NCI-H1092 treated with DMSO at 0.1 percent for 48 hours (cell line): ENCODE results near the gene TCAIM.

Experiments
- DNase-seq: peaks from one replicate; lab custom pipeline; 2025; lab: John Stamatoyannopoulos, UW

The TCAIM gene

GRCh38 chr3:44338010-44338827 lies at the start of gene TCAIM:
TSS of gene TCAIM (plus strand) at chr3:44338766. CDS start at chr3:44354783, 16,017 bp downstream.
- peak; percentile 93 for DNase-seq

DNA sequence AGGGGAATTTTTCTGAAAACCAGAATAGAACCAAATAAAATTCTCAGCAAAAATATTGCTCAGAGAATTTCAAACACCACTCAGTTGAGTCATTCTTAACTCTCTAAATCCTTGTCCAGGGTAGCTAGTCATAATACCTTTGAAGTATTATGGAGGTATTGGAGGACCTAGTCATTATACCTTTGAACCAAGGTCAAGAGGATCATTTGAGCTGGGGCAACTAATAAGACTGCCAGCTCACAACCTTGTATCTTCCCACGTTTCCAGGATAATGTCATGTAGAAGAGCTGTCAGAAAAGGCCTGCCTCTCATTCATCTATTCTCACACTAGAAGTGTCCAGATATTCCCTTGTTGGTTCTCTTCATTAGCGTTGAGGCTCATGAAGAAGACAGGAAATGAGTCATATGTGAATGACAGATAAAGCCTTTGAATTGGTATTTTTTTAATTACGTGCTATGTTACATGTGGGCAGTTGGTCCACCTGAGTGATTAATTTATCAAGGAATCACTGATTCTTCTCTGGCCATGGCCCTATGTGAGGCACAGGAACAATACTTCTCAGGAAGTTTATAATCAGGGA lies 48.6 kb upstream of the TCAIM start:
- no peak for DNase-seq

GRCh38 chr3:44292276-44292675 lies 46.3 kb upstream of the TCAIM start:
- DNase-seq = no peak

DNA sequence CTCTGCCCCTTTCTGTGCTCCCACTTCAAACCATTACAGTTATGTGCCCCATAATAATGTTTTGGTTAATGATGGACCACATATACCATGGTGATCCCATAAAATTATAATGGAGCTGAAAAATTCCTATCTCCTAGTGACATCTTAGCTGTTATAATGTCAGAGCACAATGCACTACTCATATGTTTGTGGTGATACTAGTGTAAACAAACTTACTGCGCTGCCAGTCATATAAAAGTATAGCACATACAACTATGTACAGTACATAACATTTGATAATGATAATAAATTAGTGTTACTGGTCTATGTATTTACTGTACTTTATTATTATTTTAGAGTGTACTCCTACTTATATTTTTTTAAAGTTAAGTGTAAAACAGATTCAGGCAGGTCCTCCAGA lies 45.6 kb upstream of the TCAIM start:
- no peak for DNase-seq

DNA sequence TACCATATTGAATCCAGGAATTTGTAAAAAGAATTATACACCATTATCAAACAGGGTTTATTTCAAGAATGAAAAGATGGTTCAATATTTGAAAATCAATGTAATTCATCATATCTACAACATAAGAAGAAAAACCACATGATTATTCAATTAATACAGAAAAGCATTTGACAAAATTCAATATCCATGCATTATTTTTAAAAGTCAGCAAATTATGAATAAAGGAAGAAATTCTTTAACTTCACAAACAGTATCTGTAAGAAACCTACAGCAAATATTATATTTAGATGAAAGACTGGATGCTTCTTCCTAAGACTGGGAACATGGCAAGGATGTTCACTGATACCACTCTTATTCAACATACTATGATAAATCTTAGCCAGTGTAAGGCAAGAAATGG lies 41.3 kb upstream of the TCAIM start:
- no peak for DNase-seq

DNA sequence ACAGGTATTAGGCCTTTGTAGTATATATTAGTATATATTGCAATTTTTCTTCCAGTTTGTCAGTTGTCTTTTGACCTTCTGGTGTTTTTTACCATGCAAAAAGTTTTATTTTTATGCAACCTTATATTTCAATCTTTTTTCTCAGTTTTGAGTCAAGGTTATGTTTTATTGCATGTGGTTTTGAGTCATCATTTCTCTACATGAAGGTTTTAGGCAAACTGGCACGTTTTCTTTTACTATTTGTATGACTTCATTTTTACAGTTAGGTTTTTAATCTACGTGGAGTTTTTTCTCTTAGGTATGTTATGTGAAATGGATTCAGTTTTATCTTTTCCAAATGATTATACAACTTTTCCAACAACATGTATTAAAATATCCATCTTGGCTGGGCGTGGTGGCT lies 36.8 kb upstream of the TCAIM start:
- no peak for DNase-seq

GRCh38 chr3:44309500-44309899 lies 29.1 kb upstream of the TCAIM start:
- DNase-seq = no peak

DNA sequence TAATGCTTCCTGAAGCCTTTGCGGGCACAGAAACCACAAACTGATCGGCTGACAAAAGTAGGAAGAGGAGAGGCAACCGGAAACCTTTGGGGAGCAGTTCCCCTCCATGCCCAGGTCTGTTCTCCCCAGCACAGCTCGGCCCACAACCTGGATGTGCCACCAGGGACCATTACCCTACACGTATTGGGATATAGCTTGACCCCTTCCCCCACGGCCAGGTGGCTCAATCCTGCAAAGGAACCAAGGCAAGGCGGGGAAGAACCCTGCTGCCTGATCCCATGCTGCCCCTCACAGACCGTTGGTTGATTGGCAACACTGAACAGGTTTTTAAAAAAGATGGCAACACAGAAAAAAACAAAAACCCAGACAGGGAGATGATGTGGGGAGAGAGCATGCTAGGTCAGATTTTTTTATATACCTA lies 19.7 kb upstream of the TCAIM start:
- no peak for DNase-seq

DNA sequence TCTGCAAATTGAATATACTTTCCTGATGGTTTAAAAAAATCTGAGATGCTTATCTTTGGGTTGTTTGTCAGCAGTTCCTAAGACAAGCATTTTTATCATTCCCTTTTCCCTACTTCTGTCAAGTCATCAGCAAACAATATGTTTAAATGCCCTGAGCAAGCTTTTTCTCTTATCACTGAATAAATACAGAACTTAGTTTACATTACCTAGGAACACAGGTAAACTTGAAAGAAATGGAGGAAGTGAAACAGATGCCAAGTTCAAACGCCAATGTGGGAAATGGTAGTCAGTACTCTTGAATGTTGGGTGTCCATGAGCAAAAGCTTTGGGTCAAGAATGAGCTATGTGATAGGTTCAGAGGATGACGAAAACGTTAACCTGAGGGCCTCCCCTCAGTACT lies 17.2 kb upstream of the TCAIM start:
- DNase-seq = no peak

DNA sequence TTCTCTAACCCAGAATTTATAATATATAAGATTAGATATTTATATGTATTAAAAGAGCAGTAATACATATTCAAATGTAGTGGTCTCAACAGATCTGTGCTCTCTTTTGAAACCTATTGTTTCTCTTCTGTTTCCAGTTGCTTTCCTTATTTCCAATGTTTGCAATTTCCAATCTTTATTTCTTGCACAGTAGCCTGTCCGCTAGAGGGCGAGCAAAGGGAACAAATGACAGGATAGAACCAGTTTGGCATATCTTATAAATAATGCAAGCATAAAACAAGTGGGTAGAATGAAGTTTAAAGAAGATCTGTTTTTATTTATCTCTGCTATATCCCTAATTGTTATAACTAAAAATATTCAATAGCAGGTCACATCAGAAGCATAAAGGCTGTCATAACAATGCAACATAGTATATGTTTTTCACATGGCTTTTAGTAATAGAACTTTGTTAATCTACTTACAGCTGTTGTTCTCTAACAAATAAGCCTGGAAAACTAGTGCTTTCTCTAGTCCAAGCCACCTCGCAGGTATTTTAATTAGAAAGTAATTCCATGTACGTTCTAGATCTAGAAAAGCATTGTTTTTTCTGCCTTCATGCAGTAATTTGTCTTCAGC lies 15.1 kb upstream of the TCAIM start:
- peak; percentile 38 for DNase-seq

DNA sequence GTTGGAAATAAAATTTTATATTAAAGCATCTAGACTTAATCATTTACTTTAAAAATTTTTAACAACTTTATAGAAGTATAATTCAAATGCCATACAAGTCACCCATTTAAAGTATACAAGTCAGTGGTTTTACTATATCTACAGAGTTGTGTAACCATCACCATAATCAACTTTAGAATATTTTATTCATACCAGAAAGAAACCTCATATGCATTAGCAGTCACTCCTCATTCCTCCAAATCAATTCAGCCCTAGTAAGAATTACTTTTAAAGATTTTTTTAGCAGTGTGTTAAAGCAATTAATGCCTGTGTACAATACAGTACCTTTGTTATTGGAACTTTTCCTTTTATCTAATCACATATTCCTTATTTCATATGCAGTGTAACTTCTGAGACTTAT lies 14.0 kb upstream of the TCAIM start:
- no peak for DNase-seq

DNA sequence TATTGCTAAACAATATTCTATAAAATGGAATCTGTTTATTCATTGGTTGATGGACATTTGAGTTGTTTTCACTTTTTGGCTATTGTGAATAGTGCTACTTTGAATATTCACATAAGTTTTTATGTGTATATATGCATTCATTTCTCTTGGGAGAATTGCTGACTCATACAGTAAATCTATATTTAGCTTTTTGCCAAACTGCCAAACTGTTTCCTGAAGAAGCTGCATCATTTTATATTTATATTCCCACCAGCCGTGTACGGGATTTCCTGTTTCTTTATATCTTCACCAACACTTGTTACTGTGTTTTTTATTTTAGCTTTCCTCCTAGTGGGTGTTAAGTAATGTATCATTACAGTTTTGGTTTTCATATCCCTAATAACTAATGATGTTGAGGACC lies 12.5 kb upstream of the TCAIM start:
- no peak for DNase-seq

GRCh38 chr3:44326515-44326914 lies 12.1 kb upstream of the TCAIM start:
- DNase-seq = no peak

GRCh38 chr3:44329946-44330345 lies 8.6 kb upstream of the TCAIM start:
- DNase-seq = no peak

DNA sequence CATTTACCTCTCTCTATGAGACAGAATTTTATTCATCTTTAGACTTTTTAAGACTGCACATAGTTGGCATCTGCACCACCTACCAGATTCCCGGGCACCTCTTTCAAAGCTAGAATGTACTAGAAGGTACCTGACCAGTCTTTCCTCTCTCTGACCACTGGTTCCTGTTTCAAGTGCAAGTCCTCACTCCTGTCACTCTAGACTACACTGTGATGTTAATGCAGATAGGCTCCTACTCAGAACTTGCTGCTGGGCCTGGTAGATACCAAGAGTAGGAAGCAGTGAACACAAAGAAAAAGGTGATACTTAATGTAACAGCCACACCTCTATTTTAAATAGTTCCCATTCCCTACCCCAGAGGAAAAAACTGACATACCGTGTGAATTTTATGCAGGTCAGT lies 8.1 kb upstream of the TCAIM start:
- no peak for DNase-seq

GRCh38 chr3:44334326-44334725 lies 4.2 kb upstream of the TCAIM start:
- DNase-seq = no peak

DNA sequence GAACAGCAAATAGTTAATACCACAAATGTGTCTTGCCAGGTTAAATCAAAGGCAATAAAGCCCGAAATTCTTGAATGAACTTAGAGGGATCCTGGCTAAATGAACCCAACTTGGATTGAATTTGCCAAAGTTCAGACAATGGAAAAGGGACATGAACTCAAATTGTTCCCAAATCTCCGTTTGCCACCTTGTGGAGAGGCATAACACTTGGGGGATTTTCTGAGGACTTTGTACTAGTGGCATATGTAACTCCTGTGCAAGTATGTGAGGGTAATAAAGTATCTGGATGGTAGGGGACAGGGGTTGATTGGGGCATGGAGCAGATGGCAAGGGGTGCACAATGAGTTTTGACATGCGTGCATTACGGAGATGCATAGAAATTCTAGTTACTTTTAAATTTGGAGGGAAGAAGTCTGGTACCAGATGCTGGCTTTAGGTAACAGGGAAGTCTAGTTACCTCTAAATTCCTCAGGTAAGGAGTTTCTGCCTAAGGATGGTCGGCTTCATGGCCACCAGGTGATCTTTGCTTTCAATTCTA lies 1.2 kb upstream of the TCAIM start:
- no peak for DNase-seq

DNA sequence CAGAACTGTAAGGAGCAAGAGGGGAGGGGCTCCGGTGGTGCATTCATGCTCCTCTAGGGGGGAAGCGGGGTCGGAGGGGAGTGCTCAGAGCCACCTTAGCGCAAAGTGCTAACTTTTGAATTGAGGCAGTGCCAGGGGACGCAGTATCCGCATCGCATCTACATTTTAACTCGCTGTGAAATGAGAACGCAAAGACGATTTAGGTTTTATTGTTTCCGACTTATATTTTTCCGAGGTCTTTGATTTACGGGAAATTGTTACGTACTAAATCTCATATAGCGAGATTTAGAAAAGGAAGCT lies 212 bp downstream of the TCAIM start:
- DNase-seq = no peak

GRCh38 chr3:44339181-44340057 lies 853 bp downstream of the TCAIM start:
- DNase-seq = no peak

- no peak for DNase-seq
Measured at GRCh38 chr3:44340058-44340395, 1.5 kb downstream of the TCAIM start.

DNA sequence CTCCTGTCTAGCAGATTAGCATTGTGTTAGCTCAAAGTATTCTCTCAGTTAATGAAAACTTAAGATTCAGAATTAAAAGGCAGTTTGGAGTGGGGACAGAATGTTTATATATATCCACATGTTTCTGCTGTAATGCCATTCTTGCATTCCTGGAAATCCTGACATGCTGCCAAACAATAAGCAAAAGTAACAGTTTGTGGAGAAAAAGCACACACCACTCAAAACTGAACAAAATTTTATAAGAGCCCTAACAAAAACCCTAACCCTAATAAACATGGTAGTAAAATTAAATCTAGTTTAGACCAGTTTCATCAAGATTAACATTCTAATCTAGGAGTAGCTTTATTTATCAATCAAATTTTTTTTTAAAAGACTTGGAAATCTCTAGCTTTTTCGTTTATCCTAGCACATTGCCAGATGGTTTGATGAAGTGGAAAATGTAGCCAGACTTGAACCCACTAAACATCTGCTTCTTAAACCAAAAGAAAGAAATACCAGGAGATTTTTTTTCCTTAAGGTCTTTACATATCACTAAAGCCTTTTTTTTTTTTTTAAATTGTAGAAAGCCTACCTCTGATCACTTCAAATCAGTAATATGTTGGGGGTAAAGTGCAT lies 3.7 kb downstream of the TCAIM start:
- DNase-seq = no peak

- DNase-seq = no peak
Measured at GRCh38 chr3:44343421-44343820, 4.9 kb downstream of the TCAIM start.
